Stimulated activated CD4-positive, alpha-beta T cell treated with anti-CD3 and anti-CD28 coated beads, Interleukin-2, amount 100 ng/mL, for 24 hours (primary cell): ENCODE measurements around the gene PTCD2.

Experiments used
- DNase-seq, 2 donors: peaks; one replicate each; pipeline ENCODE4 v3.0.0-alpha.2; 2020

Gene PTCD2, protein sequence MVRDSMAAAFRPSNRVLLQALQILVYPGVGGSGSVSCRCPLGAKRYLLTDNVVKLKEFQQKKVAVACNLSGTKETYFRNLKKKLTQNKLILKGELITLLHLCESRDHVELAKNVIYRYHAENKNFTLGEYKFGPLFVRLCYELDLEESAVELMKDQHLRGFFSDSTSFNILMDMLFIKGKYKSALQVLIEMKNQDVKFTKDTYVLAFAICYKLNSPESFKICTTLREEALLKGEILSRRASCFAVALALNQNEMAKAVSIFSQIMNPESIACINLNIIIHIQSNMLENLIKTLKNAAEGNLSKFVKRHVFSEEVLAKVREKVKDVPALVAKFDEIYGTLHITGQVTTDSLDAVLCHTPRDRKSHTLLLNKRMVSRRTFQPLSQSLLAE

DNA sequence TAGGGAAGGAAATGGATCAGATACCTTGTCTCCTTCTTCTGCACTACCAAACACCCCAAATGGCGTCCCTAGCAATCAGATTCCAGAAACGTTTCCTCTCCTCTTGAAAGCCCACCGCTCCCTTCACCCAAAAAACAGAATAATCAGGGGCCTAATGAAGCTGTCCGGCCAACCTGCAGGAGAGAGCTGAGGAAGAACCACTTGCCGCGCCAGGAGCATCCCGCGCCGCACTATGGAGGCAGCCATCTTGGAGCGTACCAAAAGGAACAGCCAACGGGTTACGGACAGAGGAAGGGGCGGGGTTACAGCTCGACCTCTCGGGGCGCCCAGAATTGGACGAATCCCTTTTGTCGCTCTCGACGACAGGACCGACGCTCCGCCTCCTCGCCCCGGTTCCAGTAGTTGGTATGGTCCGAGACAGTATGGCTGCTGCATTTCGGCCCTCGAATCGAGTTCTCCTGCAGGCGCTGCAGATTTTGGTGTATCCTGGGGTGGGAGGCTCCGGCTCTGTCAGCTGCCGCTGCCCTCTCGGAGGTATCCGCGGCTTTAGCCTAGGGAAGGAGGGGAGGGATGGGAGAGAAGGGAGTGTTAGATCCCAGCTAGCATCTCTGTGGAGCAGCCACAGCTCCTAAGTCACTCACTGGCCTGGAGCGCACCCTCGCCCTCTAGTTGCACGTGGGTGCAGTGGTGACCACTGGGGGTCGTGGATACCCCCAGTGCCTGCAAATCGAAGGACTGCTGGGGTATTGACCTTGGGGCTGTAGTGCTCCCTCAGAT is at the start of gene PTCD2, which contains the start of gene MRPS27:
Gene PTCD2, plus strand, starts transcription at position 398 of the 777 bp plus-strand sequence. Its CDS starts 10 bp downstream, at position 408.
Gene MRPS27, minus strand, starts transcription at position 265 of the 777 bp plus-strand sequence. Its CDS starts 19 bp downstream, at position 246.
- peak; percentile 93 to 95 for DNase-seq

GRCh38 chr5:72271702-72272101 is 48.5 kb upstream of the PTCD2 start:
- no peak for DNase-seq

- DNase-seq, result no peak
Measured at GRCh38 chr5:72272398-72272797, 47.8 kb upstream of the PTCD2 start.

DNA sequence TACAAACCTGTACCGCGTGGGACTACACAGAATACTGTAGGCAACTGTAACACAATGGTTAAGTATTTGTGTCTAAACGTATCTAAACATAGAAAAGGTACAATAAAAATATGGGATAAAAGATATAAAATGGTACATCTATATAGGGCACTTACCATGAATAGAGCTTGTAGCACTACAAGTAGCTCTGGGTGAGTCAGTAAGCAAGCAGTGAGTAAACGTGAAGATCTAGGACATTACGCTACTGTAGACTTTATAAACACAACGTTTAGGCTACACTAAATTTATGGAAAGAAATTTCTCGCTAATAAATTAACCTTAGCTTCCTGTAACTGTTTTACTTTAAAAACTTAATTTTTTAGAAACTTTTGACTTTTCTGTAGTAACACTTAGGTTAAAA is 46.6 kb upstream of the PTCD2 start:
- DNase-seq, result no peak

DNA sequence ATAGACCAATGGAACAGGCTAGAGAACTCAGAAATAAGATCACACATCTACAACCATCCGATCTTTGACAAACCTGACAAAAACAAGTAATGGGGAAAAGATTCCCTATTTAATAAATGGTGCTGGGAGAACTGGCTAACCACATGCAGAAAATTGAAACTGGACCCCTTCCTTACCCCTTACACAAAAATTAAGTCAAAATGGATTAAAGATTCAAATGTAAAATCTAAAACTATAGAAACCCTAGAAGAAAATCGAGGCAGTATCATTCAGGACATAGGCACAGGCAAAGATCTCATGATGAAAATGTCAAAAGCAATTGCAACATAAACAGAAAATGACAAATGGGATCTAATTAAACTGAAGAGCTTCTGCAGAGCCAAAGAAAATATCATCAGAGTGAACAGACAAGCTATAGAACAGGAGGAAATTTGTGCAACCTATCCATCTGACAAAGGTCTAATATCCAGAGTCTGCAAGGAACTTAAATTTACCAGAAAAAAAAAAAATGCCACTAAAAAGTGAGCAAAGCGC is 43.9 kb upstream of the PTCD2 start:
- DNase-seq, result no peak

DNA sequence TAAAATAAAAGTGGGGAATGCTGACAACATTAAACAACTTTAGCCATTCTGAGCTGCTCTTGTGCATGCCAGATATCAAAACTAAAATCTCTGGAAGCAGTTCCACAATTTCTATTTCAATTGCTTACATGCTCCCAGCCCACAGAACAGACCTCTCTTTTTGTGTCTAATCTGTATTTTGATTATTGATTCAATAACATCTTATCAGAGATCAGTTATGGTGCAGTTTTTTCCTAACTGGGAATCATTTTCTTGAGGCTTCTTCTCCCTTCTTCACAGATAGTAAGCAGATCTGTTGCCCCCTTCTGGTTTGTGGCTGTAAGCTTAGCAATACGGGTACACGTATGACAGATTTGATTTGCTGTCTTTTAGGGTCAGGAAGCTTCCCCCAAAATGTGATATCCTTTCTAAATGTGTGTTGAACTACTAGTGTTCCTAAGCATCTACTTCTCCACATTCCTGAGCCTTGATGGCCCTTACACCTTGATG is 39.5 kb upstream of the PTCD2 start:
- DNase-seq, result no peak

GRCh38 chr5:72281430-72281763 is 38.8 kb upstream of the PTCD2 start:
- no peak for DNase-seq

DNA sequence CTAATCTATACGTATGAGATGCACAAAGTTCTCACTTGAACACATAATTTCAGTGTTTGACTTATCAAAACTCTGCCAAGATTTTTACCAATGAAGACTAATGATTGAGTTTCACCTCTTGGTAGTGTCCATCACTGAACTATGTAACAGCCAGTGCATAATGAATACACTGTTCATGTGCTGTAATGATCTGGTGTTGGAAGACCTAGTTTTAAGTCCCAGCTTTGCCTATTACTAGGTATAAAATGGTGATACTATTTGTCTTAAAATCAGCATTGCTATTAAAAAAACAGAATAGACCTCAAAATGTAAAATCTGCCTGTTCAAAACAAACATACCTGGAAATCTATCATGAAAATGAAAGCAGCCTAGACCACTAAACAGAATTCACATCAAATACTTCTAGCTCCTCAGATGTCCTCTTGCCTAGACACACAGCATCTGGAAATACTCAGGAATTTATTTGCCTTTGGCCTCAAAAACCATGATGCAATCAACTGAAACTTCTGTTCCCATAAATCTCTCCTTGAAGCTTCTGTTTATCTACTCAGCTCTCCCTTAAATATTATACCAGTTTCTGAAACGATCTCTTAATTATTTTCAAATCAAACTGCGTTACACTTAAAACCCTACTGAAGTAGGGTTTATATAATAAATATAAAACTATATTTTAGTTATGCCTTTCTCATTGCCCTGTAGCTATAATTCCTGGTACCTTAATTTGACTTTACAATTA is 38.2 kb upstream of the PTCD2 start:
- DNase-seq, result no peak

DNA sequence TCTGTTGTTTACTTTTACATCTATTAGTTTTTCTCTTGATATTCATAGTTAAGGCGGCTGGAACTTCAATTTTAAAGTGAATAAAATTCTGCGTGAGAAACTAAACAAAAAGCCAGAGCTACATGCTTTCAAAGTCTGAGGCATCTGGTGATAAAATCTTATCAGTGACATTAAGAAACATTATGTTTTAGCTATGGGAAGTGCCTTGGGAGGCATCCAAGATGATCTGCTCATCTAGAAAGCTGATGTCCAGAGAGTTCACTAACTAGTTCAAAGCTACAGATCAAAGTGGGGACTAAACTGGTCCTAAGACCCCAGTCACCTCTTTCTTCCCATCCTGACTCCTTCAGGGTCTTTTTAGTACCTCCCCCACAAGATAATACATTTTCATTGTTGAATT is 37.3 kb upstream of the PTCD2 start:
- no peak for DNase-seq

GRCh38 chr5:72283358-72283757 is 36.8 kb upstream of the PTCD2 start:
- no peak for DNase-seq

DNA sequence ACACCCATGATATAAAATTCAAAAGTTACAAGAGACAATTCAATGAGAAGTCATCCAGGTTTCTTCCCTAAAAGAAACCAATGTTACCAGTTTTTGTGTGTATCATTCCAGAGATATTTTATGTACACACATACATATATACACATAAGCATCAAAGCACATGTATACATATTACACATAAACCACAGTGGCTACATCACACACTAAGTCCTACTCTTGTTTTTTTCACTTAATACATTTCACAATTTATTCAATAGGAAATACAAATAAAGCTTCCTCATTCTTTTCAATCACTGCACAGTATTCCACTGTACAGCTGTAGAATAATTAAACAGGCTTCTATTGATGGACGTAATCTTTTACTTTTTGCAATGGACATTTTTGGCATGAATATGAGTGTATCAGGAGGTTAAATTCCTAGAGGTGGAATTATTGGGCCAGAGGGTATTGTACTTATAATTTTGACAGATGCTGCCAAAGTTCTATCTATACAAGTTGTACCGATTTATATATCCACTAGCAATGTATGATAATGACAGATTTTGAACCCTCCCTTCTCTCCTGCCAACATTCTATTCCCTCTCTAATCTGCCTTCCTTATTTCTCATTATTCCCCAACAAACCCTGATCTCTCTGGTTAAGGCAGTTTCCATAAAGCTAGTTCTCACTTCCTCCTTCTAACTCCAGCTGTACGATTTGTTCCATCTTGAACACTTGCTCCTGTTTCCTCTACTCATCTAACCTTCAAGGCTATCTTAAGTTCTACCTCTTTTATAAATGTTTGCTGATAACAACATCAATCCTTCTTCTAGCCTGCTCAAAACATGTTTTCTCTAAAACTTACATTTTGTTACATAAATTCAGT is 35.4 kb upstream of the PTCD2 start:
- no peak for DNase-seq

GRCh38 chr5:72285424-72285821 is 34.8 kb upstream of the PTCD2 start:
- DNase-seq, result no peak

- no peak for DNase-seq
Measured at GRCh38 chr5:72286798-72287197, 33.4 kb upstream of the PTCD2 start.

- DNase-seq, result no peak
Measured at GRCh38 chr5:72288924-72289323, 31.2 kb upstream of the PTCD2 start.

DNA sequence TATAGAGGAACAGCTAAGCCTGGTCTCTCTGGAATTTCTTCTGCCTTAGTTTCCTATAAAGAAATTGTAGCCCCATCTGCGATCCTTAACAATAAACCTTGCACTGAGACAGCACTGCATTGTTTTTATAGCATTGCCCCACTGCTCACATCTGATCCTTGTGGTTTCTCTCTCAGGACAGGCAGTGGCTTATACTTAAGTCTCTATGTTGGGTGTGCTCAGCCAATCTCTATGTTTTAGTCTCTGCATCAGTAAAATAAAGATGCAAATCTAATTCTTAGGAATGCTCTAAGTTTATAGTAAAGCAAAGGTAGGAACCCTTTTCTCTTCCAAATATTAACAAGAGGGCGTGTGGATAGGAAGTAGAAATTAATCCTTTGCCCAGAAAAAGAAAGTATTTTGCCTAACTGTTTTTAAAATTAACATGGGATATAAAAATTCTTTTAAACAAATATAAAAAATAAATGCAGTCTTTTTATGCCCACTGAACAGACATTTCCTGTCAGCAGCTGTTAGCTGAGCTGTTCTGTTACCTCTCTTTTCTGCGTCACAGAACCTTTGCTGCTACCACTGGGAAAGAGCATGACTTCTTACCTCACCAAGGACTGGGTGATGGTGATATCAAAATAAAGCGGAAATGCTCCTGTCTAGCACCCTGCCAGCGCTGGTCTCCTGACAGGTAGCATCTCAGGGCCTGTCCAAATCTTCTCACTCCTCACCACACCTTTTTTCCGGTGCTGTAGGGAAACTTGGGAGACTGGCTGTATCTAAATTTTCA is 29.6 kb upstream of the PTCD2 start:
- no peak for DNase-seq

DNA sequence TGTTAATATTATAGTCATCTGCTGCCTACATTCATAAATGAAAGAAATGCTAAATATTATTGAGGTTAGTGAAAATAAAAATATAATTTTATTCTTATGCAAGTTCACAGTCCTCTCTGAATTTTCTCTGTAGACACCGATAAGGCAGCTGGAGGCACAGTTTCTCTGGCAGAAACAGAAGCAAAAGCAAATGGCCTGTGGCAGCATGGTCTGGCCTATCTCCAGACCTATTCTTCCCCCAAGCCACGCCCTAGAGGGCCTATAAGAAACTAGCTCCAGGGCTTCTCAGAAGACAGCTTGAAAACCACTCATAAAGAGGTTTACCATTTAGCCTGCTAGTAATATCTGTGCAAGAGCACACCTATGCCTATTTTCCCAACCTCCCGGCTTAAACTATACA is 28.6 kb upstream of the PTCD2 start:
- DNase-seq, result no peak

- no peak for DNase-seq
Measured at GRCh38 chr5:72292411-72292810, 27.8 kb upstream of the PTCD2 start.

GRCh38 chr5:72293495-72294055 is 26.6 kb upstream of the PTCD2 start:
- DNase-seq, result no peak

DNA sequence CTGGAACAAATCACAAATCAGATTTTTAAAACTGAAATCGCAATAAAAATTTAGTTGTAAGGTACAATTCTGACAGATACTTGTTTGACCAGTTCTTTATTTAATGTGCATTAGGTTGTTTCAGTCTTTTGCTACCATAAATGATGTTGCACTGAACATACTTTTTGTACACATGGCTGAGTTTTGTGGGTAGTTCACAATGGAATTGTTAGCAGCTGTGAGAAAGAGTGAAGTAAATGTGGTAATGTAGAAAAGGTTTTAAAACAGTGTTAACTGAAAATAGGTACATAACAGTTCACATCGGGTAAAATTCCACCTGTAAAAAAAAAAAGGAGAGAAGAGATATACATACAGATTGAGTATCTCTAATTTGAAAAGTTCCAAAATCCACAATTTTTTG is 25.7 kb upstream of the PTCD2 start:
- DNase-seq, result no peak

GRCh38 chr5:72295539-72295938 is 24.6 kb upstream of the PTCD2 start:
- DNase-seq, result no peak

DNA sequence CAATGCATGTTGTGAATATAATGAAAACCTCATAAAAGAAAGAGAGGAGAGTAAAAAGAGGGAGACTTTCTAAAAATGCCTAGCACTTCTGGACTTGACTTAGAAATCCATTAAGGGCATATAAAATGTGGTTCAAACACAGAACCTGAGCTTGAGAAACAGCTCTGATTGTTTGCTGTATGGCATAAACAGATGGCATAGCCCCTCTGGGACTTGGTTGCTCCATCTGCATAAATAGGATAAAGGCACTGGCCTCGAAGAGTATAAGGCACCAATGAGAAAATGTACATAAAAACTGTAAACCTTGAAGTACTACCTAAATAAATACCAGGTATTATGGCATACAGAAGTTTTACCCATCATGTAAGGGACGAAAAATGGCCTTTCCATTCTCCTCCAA is 23.9 kb upstream of the PTCD2 start:
- no peak for DNase-seq
